ENCODE results near the gene SLC15A3.

The SLC15A3 gene

GRCh38 chr11:60950024-60950423 lies 2.0 kb downstream of the SLC15A3 start:
- TF ChIP-seq CTCF (IDR thresholded peaks at IDR 0.05; ENCODE audit: low read depth, low read length) = no peak
- Histone ChIP-seq H3K27ac (no peak overlapping the region), H3K36me3 (no peaks in the 10 kb centered on the region), H3K4me3 (ENCODE audit: low read depth, low read length) (no peak overlapping the region), H3K9me3 (ENCODE audit: severe bottlenecking) (no peaks in the 10 kb centered on the region), H3K27me3 (ENCODE audit: insufficient read depth, low read depth, severe bottlenecking) (no peaks in the 10 kb centered on the region)
- no peak for DNase-seq

DNA sequence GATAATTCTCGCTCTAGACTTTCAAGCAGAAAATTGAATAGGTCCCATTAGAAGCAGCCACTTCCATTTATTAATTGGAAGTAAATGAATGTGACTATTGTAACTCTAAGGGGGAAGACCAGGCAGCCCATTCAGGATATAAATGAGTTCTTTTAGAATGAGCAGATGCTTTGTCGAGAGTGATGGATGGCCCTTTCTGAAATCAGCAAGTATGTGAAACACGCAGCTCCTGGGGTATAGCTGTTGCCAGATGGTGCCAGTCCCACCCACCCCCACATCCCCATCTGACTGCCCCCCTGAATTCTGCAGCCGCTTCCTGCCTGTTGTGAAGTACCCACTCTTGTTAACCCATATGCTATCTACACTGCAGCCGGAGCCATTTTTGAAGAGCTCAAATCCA lies 3.7 kb downstream of the SLC15A3 start:
- Histone ChIP-seq H3K27me3 (ENCODE audit: insufficient read depth, low read depth, severe bottlenecking) (no peaks in the 10 kb centered on the region), H3K27ac (no peak overlapping the region), H3K4me3 (ENCODE audit: low read depth, low read length) (no peak overlapping the region), H3K36me3 (no peaks in the 10 kb centered on the region), H3K9me3 (ENCODE audit: severe bottlenecking) (no peaks in the 10 kb centered on the region)
- no peak for DNase-seq
- TF ChIP-seq CTCF (IDR thresholded peaks at IDR 0.05; ENCODE audit: low read depth, low read length) = no peak

GRCh38 chr11:60947700-60948099 lies 4.3 kb downstream of the SLC15A3 start:
- Histone ChIP-seq H3K36me3 (no peaks in the 10 kb centered on the region), H3K27me3 (ENCODE audit: insufficient read depth, low read depth, severe bottlenecking) (no peaks in the 10 kb centered on the region), H3K4me3 (ENCODE audit: low read depth, low read length) (no peak overlapping the region), H3K27ac (no peak overlapping the region), H3K9me3 (ENCODE audit: severe bottlenecking) (no peaks in the 10 kb centered on the region)
- DNase-seq = no peak
- no peak for TF ChIP-seq CTCF (IDR thresholded peaks at IDR 0.05; ENCODE audit: low read depth, low read length)

GRCh38 chr11:60946601-60947264 lies 5.2 kb downstream of the SLC15A3 start:
- Histone ChIP-seq H3K9me3 (ENCODE audit: severe bottlenecking) (no peaks in the 10 kb centered on the region), H3K27ac (no peak overlapping the region), H3K27me3 (ENCODE audit: insufficient read depth, low read depth, severe bottlenecking) (no peaks in the 10 kb centered on the region), H3K4me3 (ENCODE audit: low read depth, low read length) (no peak overlapping the region), H3K36me3 (no peaks in the 10 kb centered on the region)
- TF ChIP-seq CTCF (IDR thresholded peaks at IDR 0.05; ENCODE audit: low read depth, low read length) = no peak
- DNase-seq = no peak

- DNase-seq = no peak
- TF ChIP-seq CTCF (IDR thresholded peaks at IDR 0.05; ENCODE audit: low read depth, low read length) = no peak
- H3K27ac ChIP-seq = no peak overlapping the region
- no peaks in the 10 kb centered on the region for H3K36me3 ChIP-seq
- no peaks in the 10 kb centered on the region for H3K27me3 ChIP-seq (ENCODE audit: insufficient read depth, low read depth, severe bottlenecking)
- H3K4me3 ChIP-seq (ENCODE audit: low read depth, low read length) = no peak overlapping the region
- H3K9me3 ChIP-seq (ENCODE audit: severe bottlenecking) = no peaks in the 10 kb centered on the region
These were observed 6.7 kb downstream of the SLC15A3 start for GRCh38 chr11:60945295-60945667.

Measured in WERI-Rb-1 (cell line).